Measurements from ENCODE around the gene PTPRG.

Gene PTPRG

GRCh38 chr3:61875976-61876671 lies 314.8 kb downstream of the PTPRG start:
- no peak for DNase-seq

- no peak for DNase-seq
Observed at GRCh38 chr3:61876797-61877196, 315.4 kb downstream of the PTPRG start.

- DNase-seq, result no peak
Observed at GRCh38 chr3:61877359-61878138, 316.2 kb downstream of the PTPRG start.

- DNase-seq, result no peak
Observed at GRCh38 chr3:61882253-61882652, 320.9 kb downstream of the PTPRG start.

GRCh38 chr3:61884794-61885193 lies 323.4 kb downstream of the PTPRG start:
- no peak for DNase-seq

GRCh38 chr3:61885414-61885813 lies 324.0 kb downstream of the PTPRG start:
- DNase-seq, result no peak

GRCh38 chr3:61887206-61887605 lies 325.8 kb downstream of the PTPRG start:
- DNase-seq, result no peak

- DNase-seq, result no peak
Observed at GRCh38 chr3:61889259-61889658, 327.9 kb downstream of the PTPRG start.

GRCh38 chr3:61890167-61890566 lies 328.8 kb downstream of the PTPRG start:
- no peak for DNase-seq

- DNase-seq, result no peak
Observed at GRCh38 chr3:61890586-61890985, 329.2 kb downstream of the PTPRG start.

GRCh38 chr3:61892891-61893290 lies 331.5 kb downstream of the PTPRG start:
- no peak for DNase-seq

- no peak for DNase-seq
Observed at GRCh38 chr3:61893840-61894566, 332.6 kb downstream of the PTPRG start.

- peak; percentile 44 for DNase-seq
Observed at GRCh38 chr3:61894988-61895935, 333.9 kb downstream of the PTPRG start.

- no peak for DNase-seq
Observed at GRCh38 chr3:61896251-61896650, 334.9 kb downstream of the PTPRG start.

- no peak for DNase-seq
Observed at GRCh38 chr3:61897848-61898247, 336.5 kb downstream of the PTPRG start.

- DNase-seq, result no peak
Observed at GRCh38 chr3:61899700-61900462, 338.5 kb downstream of the PTPRG start.

- DNase-seq, result no peak
Observed at GRCh38 chr3:61901496-61901895, 340.1 kb downstream of the PTPRG start.

GRCh38 chr3:61901986-61902385 lies 340.6 kb downstream of the PTPRG start:
- DNase-seq, result no peak

- no peak for DNase-seq
Observed at GRCh38 chr3:61903074-61903473, 341.7 kb downstream of the PTPRG start.

GRCh38 chr3:61903931-61904657 lies 342.7 kb downstream of the PTPRG start:
- no peak for DNase-seq

- DNase-seq, result no peak
Observed at GRCh38 chr3:61907210-61907795, 345.9 kb downstream of the PTPRG start.
